ENCODE results near the gene AKAP13. TPM values are rescaled to one million over a fixed set of nuclear protein-coding genes. Genes with fewer than 3 reads are reported as not detected.
A peak's percentile ranks its signal among the peaks of the same experiment; 100 is the strongest.

AKAP13 gene
- polyA plus RNA-seq, 2 of the 4 experiments (the other 2 are of a cell fraction) = 20.4 to 28.8 TPM

GRCh38 chr15:85545752-85546151 is 165.3 kb downstream of the AKAP13 start:
- H3K4me2 ChIP-seq = no peak overlapping the region
- ATAC-seq (no peak), DNase-seq (ENCODE audit: low read depth in 1 of 2, low spot score in 1 of 2) (no peak), FAIRE-seq (no peak)
- H3K9me3 ChIP-seq = no peaks in the 10 kb centered on the region
- ChIA-PET CTCF (interaction anchor here (0.7 to 1.7 kb wide), 3 partner anchors 13 to 250 kb away, joined by 3 to 6 read pairs (median 4); no protein-coding TSS in a partner anchor), POLR2A (no interaction called here)
- 97% methylated on average over 3 of the region's 3 CpGs for WGBS (ENCODE audit: missing lambda C conversion rate)
- H3K4me1 ChIP-seq = peaks cover 33% of the 10 kb centered on the region
- H3K27ac ChIP-seq = no peak overlapping the region; a peak in 1 of 6 replicates
- TF ChIP-seq HES2 (IDR thresholded peaks at IDR 0.05) (no peak), RARB (CRISPR knock-in tag; IDR thresholded peaks at IDR 0.05) (no peak)
- no peak overlapping the region for H3K4me3 ChIP-seq

- TF ChIP-seq RAD21 (conservative IDR thresholded peaks at IDR 0.05 in 1 of 2, IDR thresholded peaks at IDR 0.05 in 1 of 2) (no peak), EHMT2 (IDR thresholded peaks at IDR 0.05; ENCODE audit: low read depth) (no peak), KDM1A (IDR thresholded peaks at IDR 0.05; ENCODE audit: low read depth) (no peak), REST (IDR thresholded peaks at IDR 0.05) (no peak), FOSB (CRISPR knock-in tag; IDR thresholded peaks at IDR 0.05) (no peak), MAZ (IDR thresholded peaks at IDR 0.05; ENCODE audit: borderline replicate concordance, low read depth, low read length) (no peak), ZSCAN20 (CRISPR knock-in tag; IDR thresholded peaks at IDR 0.05) (no peak), HOXB13 (CRISPR knock-in tag; IDR thresholded peaks at IDR 0.05; ENCODE audit: low read depth) (no peak), TP53 (CRISPR knock-in tag; IDR thresholded peaks at IDR 0.05) (no peak), SREBF2 (IDR thresholded peaks at IDR 0.05) (no peak), TFCP2L1 (CRISPR knock-in tag; IDR thresholded peaks at IDR 0.05) (no peak), KDM5A (IDR thresholded peaks at IDR 0.05) (no peak), EP300 (IDR thresholded peaks at IDR 0.05) (no peak), RARB (CRISPR knock-in tag; IDR thresholded peaks at IDR 0.05) (no peak), PBX3 (IDR thresholded peaks at IDR 0.05) (no peak), JUN (IDR thresholded peaks at IDR 0.05) (no peak), CTCF (IDR thresholded peaks at IDR 0.05) (no peak), GATA3 (IDR thresholded peaks at IDR 0.05; ENCODE audit: borderline replicate concordance) (no peak)
- TF ChIP-seq, protein P1, sequence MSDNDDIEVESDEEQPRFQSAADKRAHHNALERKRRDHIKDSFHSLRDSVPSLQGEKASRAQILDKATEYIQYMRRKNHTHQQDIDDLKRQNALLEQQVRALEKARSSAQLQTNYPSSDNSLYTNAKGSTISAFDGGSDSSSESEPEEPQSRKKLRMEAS (IDR thresholded peaks at IDR 0.05) = no peak
- TF ChIP-seq, protein P2, sequence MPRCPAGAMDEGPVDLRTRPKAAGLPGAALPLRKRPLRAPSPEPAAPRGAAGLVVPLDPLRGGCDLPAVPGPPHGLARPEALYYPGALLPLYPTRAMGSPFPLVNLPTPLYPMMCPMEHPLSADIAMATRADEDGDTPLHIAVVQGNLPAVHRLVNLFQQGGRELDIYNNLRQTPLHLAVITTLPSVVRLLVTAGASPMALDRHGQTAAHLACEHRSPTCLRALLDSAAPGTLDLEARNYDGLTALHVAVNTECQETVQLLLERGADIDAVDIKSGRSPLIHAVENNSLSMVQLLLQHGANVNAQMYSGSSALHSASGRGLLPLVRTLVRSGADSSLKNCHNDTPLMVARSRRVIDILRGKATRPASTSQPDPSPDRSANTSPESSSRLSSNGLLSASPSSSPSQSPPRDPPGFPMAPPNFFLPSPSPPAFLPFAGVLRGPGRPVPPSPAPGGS (IDR thresholded peaks at IDR 0.05) = no peak
- FAIRE-seq (peak; percentile 72), DNase-seq (ENCODE audit: low read depth in 1 of 2, low spot score in 1 of 2) (no peak), ATAC-seq (no peak)
- ChIA-PET CTCF (no interaction called here), POLR2A (no interaction called here)
- H3K27ac ChIP-seq = no peak overlapping the region
- no peak overlapping the region for H3K4me3 ChIP-seq
- no peak overlapping the region for H3K4me2 ChIP-seq
- peaks cover 19% of the 10 kb centered on the region for H3K4me1 ChIP-seq
- H3K9me3 ChIP-seq = no peaks in the 10 kb centered on the region
- WGBS (ENCODE audit: missing lambda C conversion rate) = 91% methylated on average over 1 of the region's 1 CpG
Measured at GRCh38 chr15:85547386-85547785, 167.0 kb downstream of the AKAP13 start.
